HEK293 (cell line): Measurements from ENCODE around the gene SLC25A22.

Source experiments
- BCL11A ChIP-seq: fragments of 450-650 bp; formaldehyde crosslinking; IDR thresholded peaks from 2 replicates; pipeline ENCODE4 v1.5.1; 2016; ENCODE audit warnings: low read depth, missing biosample characterization, missing genetic modification characterization
- GLI4 ChIP-seq: fragments of 450-650 bp; formaldehyde crosslinking; IDR thresholded peaks from 2 replicates; pipeline ENCODE4 v1.5.1; 2016; ENCODE audit warnings: missing biosample characterization, missing genetic modification characterization
- GLIS2 ChIP-seq: fragments of 450-650 bp; formaldehyde crosslinking; IDR thresholded peaks from 2 replicates; pipeline ENCODE4 v1.5.1; 2016; ENCODE audit warnings: missing biosample characterization, missing genetic modification characterization
- INSM2 ChIP-seq: fragments of 450-650 bp; formaldehyde crosslinking; IDR thresholded peaks from 2 replicates; pipeline ENCODE4 v1.5.1; 2016; ENCODE audit warnings: missing biosample characterization, missing genetic modification characterization
- KLF1 ChIP-seq: fragments of 450-650 bp; formaldehyde crosslinking; IDR thresholded peaks from 2 replicates; pipeline ENCODE4 v1.5.1; 2016; ENCODE audit warnings: missing biosample characterization, missing genetic modification characterization
- KLF9 ChIP-seq: fragments of 450-650 bp; formaldehyde crosslinking; IDR thresholded peaks from 2 replicates; pipeline ENCODE4 v1.5.1; 2016; ENCODE audit warnings: missing biosample characterization, missing genetic modification characterization, low read depth
- MYNN ChIP-seq: fragments of 450-650 bp; formaldehyde crosslinking; IDR thresholded peaks from 2 replicates; pipeline ENCODE4 v1.5.1; 2016; ENCODE audit warnings: missing biosample characterization, missing genetic modification characterization, borderline replicate concordance
- PATZ1 ChIP-seq: fragments of 450-650 bp; formaldehyde crosslinking; IDR thresholded peaks from 2 replicates; pipeline ENCODE4 v1.5.1; 2016; ENCODE audit warnings: missing biosample characterization, missing genetic modification characterization
- SP2 ChIP-seq: fragments of 450-650 bp; formaldehyde crosslinking; IDR thresholded peaks from 2 replicates; pipeline ENCODE4 v1.5.1; 2016; ENCODE audit warnings: missing biosample characterization, missing genetic modification characterization
- SP3 ChIP-seq: fragments of 450-650 bp; formaldehyde crosslinking; IDR thresholded peaks from 2 replicates; pipeline ENCODE4 v1.5.1; 2016; ENCODE audit warnings: missing biosample characterization, missing genetic modification characterization
- ZBTB20 ChIP-seq: fragments of 450-650 bp; formaldehyde crosslinking; IDR thresholded peaks from 2 replicates; pipeline ENCODE4 v1.5.1; 2016; ENCODE audit warnings: missing biosample characterization, missing genetic modification characterization
- ZBTB8A ChIP-seq: fragments of 450-650 bp; formaldehyde crosslinking; IDR thresholded peaks from 2 replicates; pipeline ENCODE4 v1.5.1; 2016; ENCODE audit warnings: missing biosample characterization, missing genetic modification characterization
- ZEB2 ChIP-seq: fragments of 450-650 bp; formaldehyde crosslinking; IDR thresholded peaks from 2 replicates; pipeline ENCODE4 v1.5.1; 2016; ENCODE audit warnings: missing biosample characterization, missing genetic modification characterization
- ZFP37 ChIP-seq: fragments of 450-650 bp; formaldehyde crosslinking; IDR thresholded peaks from 2 replicates; pipeline ENCODE4 v1.5.1; 2016; ENCODE audit warnings: missing biosample characterization, missing genetic modification characterization
- ZNF155 ChIP-seq: fragments of 450-650 bp; formaldehyde crosslinking; IDR thresholded peaks from 2 replicates; pipeline ENCODE4 v1.5.1; 2016; ENCODE audit warnings: missing biosample characterization, missing genetic modification characterization
- ZNF169 ChIP-seq: fragments of 450-650 bp; formaldehyde crosslinking; IDR thresholded peaks from 2 replicates; pipeline ENCODE4 v1.5.1; 2016; ENCODE audit warnings: missing biosample characterization, missing genetic modification characterization
- ZNF274 ChIP-seq, 2 experiments: fragments of 200-500 bp in 1 of 2; fragments of 450-650 bp in 1 of 2; sonication (Bioruptor generic) in 1 of 2; formaldehyde crosslinking in 1 of 2; IDR thresholded peaks; 2 replicates each; pipeline versions ENCODE4 v1.5.1 to v1.6.1; 2014 to 2016; ENCODE audit warnings: borderline replicate concordance in 1 of 2, inconsistent platforms in 1 of 2, low read length in 1 of 2, missing biosample characterization in 1 of 2, missing genetic modification characterization in 1 of 2
- ZNF335 ChIP-seq: fragments of 450-650 bp; formaldehyde crosslinking; conservative IDR thresholded peaks from 2 replicates; pipeline ENCODE4 v1.5.1; 2016; ENCODE audit warnings: missing biosample characterization, missing genetic modification characterization
- ZNF37A ChIP-seq: fragments of 450-650 bp; IDR thresholded peaks from 2 replicates; pipeline ENCODE4 v1.5.1; 2018; ENCODE audit warnings: missing biosample characterization, missing genetic modification characterization
- ZNF423 ChIP-seq: fragments of 450-650 bp; formaldehyde crosslinking; IDR thresholded peaks from 2 replicates; pipeline ENCODE4 v1.5.1; 2016; ENCODE audit warnings: missing biosample characterization, missing genetic modification characterization
- ZNF426 ChIP-seq: fragments of 450-650 bp; formaldehyde crosslinking; IDR thresholded peaks from 2 replicates; pipeline ENCODE4 v1.5.1; 2017; ENCODE audit warnings: missing biosample characterization, missing genetic modification characterization, mild to moderate bottlenecking, inconsistent platforms, moderate library complexity
- ZNF561 ChIP-seq: fragments of 450-650 bp; IDR thresholded peaks from 2 replicates; pipeline ENCODE4 v1.5.1; 2018; ENCODE audit warnings: missing biosample characterization, missing genetic modification characterization, borderline replicate concordance
- ZNF571 ChIP-seq: fragments of 450-650 bp; formaldehyde crosslinking; IDR thresholded peaks from 2 replicates; pipeline ENCODE4 v1.5.0; 2017; ENCODE audit warnings: missing biosample characterization, missing genetic modification characterization
- ZNF621 ChIP-seq: fragments of 450-650 bp; formaldehyde crosslinking; IDR thresholded peaks from 2 replicates; pipeline ENCODE4 v1.5.1; 2017; ENCODE audit warnings: missing biosample characterization, missing genetic modification characterization
- ZNF639 ChIP-seq: fragments of 450-650 bp; formaldehyde crosslinking; IDR thresholded peaks from 2 replicates; pipeline ENCODE4 v1.5.1; 2016; ENCODE audit warnings: missing biosample characterization, missing genetic modification characterization
- ZNF677 ChIP-seq: fragments of 450-650 bp; IDR thresholded peaks from 2 replicates; pipeline ENCODE4 v1.5.0; 2018; ENCODE audit warnings: missing biosample characterization, mild to moderate bottlenecking, missing genetic modification characterization, moderate library complexity
- ZNF830 ChIP-seq: fragments of 450-650 bp; IDR thresholded peaks from 2 replicates; pipeline ENCODE4 v1.5.0; 2018; ENCODE audit warnings: missing biosample characterization, missing genetic modification characterization, low read depth, mild to moderate bottlenecking, moderate library complexity
- ZSCAN4 ChIP-seq: fragments of 450-650 bp; formaldehyde crosslinking; IDR thresholded peaks from 2 replicates; pipeline ENCODE4 v1.5.1; 2017; ENCODE audit warnings: missing biosample characterization, missing genetic modification characterization

The SLC25A22 gene

GRCh38 chr11:819943-820649 lies 22.0 kb upstream of the SLC25A22 start (continued):
- TF ChIP-seq ZNF639 (tag by site-specific recombination) (no peak), ZEB2 (tag by site-specific recombination) (0 out of 2 replicates have a peak, but pooled peaks have one; percentile 23), ZNF423 (tag by site-specific recombination) (0 out of 2 replicates have a peak, but pooled peaks have one; percentile 21), ZNF155 (tag by site-specific recombination) (no peak), KLF1 (tag by site-specific recombination) (0 out of 2 replicates have a peak, but pooled peaks have one; percentile 17), INSM2 (tag by site-specific recombination) (no peak), KLF9 (tag by site-specific recombination) (no peak), ZNF274 (IDR thresholded peaks at IDR 0.05; ENCODE audit: low read length) (no peak), ZNF274 (tag by site-specific recombination; IDR thresholded peaks at IDR 0.05; ENCODE audit: borderline replicate concordance) (no peak), ZNF830 (tag by site-specific recombination) (no peak), ZSCAN4 (tag by site-specific recombination) (no peak), GLI4 (tag by site-specific recombination) (no peak), ZFP37 (tag by site-specific recombination) (no peak), ZNF426 (tag by site-specific recombination) (no peak), GLIS2 (tag by site-specific recombination) (peak; percentile 70), ZNF169 (tag by site-specific recombination) (no peak), ZBTB8A (tag by site-specific recombination) (peak; percentile 88), ZBTB20 (peak; percentile 58; the same call in 1 of the 2 replicates), SP2 (tag by site-specific recombination) (peak; percentile 93), MYNN (tag by site-specific recombination) (no peak), ZNF37A (tag by site-specific recombination) (no peak), SP3 (tag by site-specific recombination) (peak; percentile 74), BCL11A (tag by site-specific recombination) (no peak), PATZ1 (peak; percentile 59; the same call in 1 of the 2 replicates), ZNF677 (tag by site-specific recombination) (no peak), ZNF335 (tag by site-specific recombination) (peak; percentile 97), ZNF621 (tag by site-specific recombination) (no peak), ZNF561 (tag by site-specific recombination) (no peak), ZNF571 (tag by site-specific recombination) (no peak)
